SK-N-SH (cell line): ENCODE data around the gene DDX19B. TPM values are rescaled to one million over a fixed set of nuclear protein-coding genes. Genes with fewer than 3 reads are reported as not detected.
"Not testable (repeated sequence)": the region's sequence is repeated elsewhere in the genome, so short reads cannot be mapped to it uniquely, and the experiment has no call there.

Experiments used
- CTCF ChIA-PET: fragments of 300-600, 350-600 bp; formaldehyde crosslinking; extraction: SDS; loops from one replicate; lab custom pipeline; 2021; lab: Yijun Ruan, JAX
- POLR2A ChIA-PET: fragments of 350-600 bp; sonication (Branson Sonifier 250); formaldehyde crosslinking; extraction: SDS; loops from one replicate; lab custom pipeline; 2020; ENCODE audit warnings: antibody characterized with exemption, inconsistent platforms; lab: Yijun Ruan, JAX
- DNase-seq: peaks from one replicate; pipeline ENCODE4 v3.0.0; 2012
- H2AFZ ChIP-seq: fragments of 200-600 bp; sonication (generic); 2 replicates; pipeline ENCODE4 v1.8.1; 2016; ENCODE audit warnings: antibody characterized with exemption, mild to moderate bottlenecking, low read depth
- H3F3A ChIP-seq: fragments of 200-600 bp; sonication (generic); replicated peaks from 2 replicates; pipeline ENCODE3; 2016; ENCODE audit warnings: antibody characterized with exemption, mild to moderate bottlenecking; ENCODE audit not compliant: insufficient read depth
- H3K27ac ChIP-seq, 2 experiments: fragments of 200-500 bp in 1 of 2; fragments of 200-600 bp in 1 of 2; sonication (Bioruptor generic) in 1 of 2; sonication (generic), shearing (Covaris generic) in 1 of 2; 2 replicates each; pipeline versions ENCODE4 v1.5.1 to v1.6.1; 2014 to 2016; ENCODE audit warnings: low read depth in 2 of 2, inconsistent platforms in 1 of 2, low read length in 1 of 2, mild to moderate bottlenecking in 1 of 2, mixed read lengths in 1 of 2
- H3K27me3 ChIP-seq: fragments of 200-600 bp; sonication (generic), shearing (Covaris generic); 2 replicates; pipeline ENCODE4 v1.6.1; 2016; ENCODE audit warnings: mixed run types; ENCODE audit not compliant: insufficient read depth
- H3K36me3 ChIP-seq, 2 experiments: fragments of 200-500 bp in 1 of 2; fragments of 200-600 bp in 1 of 2; sonication (Bioruptor generic) in 1 of 2; sonication (generic) in 1 of 2; replicated peaks in 1 of 2; 2 replicates each; pipeline versions ENCODE3 to v1.5.1; 2014 to 2016; ENCODE audit warnings: low read length in 1 of 2, mild to moderate bottlenecking in 1 of 2; ENCODE audit not compliant: insufficient read depth in 2 of 2, control insufficient read depth in 1 of 2
- H3K4me1 ChIP-seq, 2 experiments: fragments of 200-500 bp in 1 of 2; fragments of 200-600 bp in 1 of 2; sonication (Bioruptor generic) in 1 of 2; sonication (generic), shearing (Covaris generic) in 1 of 2; 2 replicates each; pipeline versions ENCODE4 v1.5.1 to v1.6.1; 2014 to 2016; ENCODE audit warnings: low read depth in 1 of 2, low read length in 1 of 2, mixed run types in 1 of 2; ENCODE audit not compliant: insufficient read depth in 2 of 2, control insufficient read depth in 1 of 2
- H3K4me2 ChIP-seq: fragments of 200-600 bp; sonication (generic), shearing (Covaris generic); 2 replicates; pipeline ENCODE4 v1.6.1; 2017; ENCODE audit warnings: mixed run types
- H3K4me3 ChIP-seq, 2 experiments: fragments of 200-500 bp in 1 of 2; fragments of 200-600 bp in 1 of 2; sonication (Bioruptor generic) in 1 of 2; sonication (generic), shearing (Covaris generic) in 1 of 2; 2 replicates each; pipeline versions ENCODE4 v1.5.1 to v1.8.1; 2014 to 2016; ENCODE audit warnings: low read depth in 2 of 2, inconsistent platforms in 1 of 2, low read length in 1 of 2, mild to moderate bottlenecking in 1 of 2, mixed read lengths in 1 of 2, moderate library complexity in 1 of 2
- H3K79me2 ChIP-seq: fragments of 200-600 bp; sonication (generic); 2 replicates; pipeline ENCODE4 v1.8.1; 2017; ENCODE audit warnings: mild to moderate bottlenecking; ENCODE audit not compliant: insufficient read depth
- H3K9ac ChIP-seq: fragments of 200-600 bp; sonication (generic); 2 replicates; pipeline ENCODE4 v1.6.1; 2017; ENCODE audit warnings: mixed run types
- H3K9me2 ChIP-seq: fragments of 200-600 bp; sonication (generic); 2 replicates; pipeline ENCODE4 v1.6.1; 2017; ENCODE audit warnings: mixed run types
- H3K9me3 ChIP-seq: fragments of 200-600 bp; sonication (generic); 2 replicates; pipeline ENCODE4 v1.6.1; 2017; ENCODE audit warnings: mixed run types, mild to moderate bottlenecking, moderate library complexity
- H4K20me1 ChIP-seq: fragments of 200-600 bp; sonication (generic); 2 replicates; pipeline ENCODE4 v1.6.1; 2017; ENCODE audit warnings: mild to moderate bottlenecking, mixed run types; ENCODE audit not compliant: insufficient read depth
- CHD2 ChIP-seq: fragments of 150-350 bp; IDR thresholded peaks from 2 replicates; pipeline ENCODE4 v1.6.1; 2018; ENCODE audit warnings: low read length; ENCODE audit not compliant: partially characterized antibody
- ELF1 ChIP-seq: IDR thresholded peaks from 2 replicates; pipeline ENCODE4 v1.4.0; 2012
- GABPA ChIP-seq: IDR thresholded peaks from 2 replicates; pipeline ENCODE4 v1.4.0; 2012; ENCODE audit warnings: low read depth, mild to moderate bottlenecking
- GATA2 ChIP-seq: sonication (generic); formaldehyde crosslinking; IDR thresholded peaks from 2 replicates; pipeline ENCODE4 v1.5.0; 2020; ENCODE audit warnings: mild to moderate bottlenecking, missing genetic modification reagents
- MXI1 ChIP-seq: IDR thresholded peaks from 2 replicates; pipeline ENCODE4 v1.6.1; 2012; ENCODE audit warnings: mild to moderate bottlenecking, low read depth, low read length, improper control_type of control experiment
- NFIC ChIP-seq: IDR thresholded peaks from 2 replicates; pipeline ENCODE4 v1.4.0; 2012; ENCODE audit warnings: borderline replicate concordance
- POLR2AphosphoS5 ChIP-seq: IDR thresholded peaks from 2 replicates; pipeline ENCODE4 v1.6.1; 2012; ENCODE audit warnings: low read depth, low read length
- RCOR1 ChIP-seq: fragments of 150-350 bp; IDR thresholded peaks from 2 replicates; pipeline ENCODE4 v1.6.1; 2017; ENCODE audit warnings: antibody characterized with exemption, low read length
- SIN3A ChIP-seq: IDR thresholded peaks from 2 replicates; pipeline ENCODE4 v1.6.1; 2012; ENCODE audit warnings: low read depth, mild to moderate bottlenecking, low read length, moderate library complexity, borderline replicate concordance
- TAF1 ChIP-seq: IDR thresholded peaks from 2 replicates; pipeline ENCODE4 v1.6.1; 2012; ENCODE audit warnings: low read depth, mild to moderate bottlenecking, low read length, moderate library complexity, borderline replicate concordance
- WGBS: methylation state at CpG from one replicate; pipeline ENCODE4 v1.1.6; 2017; ENCODE audit warnings: low lambda C conversion rate; 5-methylcytosine and 5-hydroxymethylcytosine counted together
- polyA plus RNA-seq, 3 experiments: library from polyadenylated mRNA; depleted of rRNA; stranded (reverse); fragments of >200 nt; gene quantifications; 2 replicates each; pipeline ENCODE4 v1.2.3, GENCODE V29; 2012
- TF ChIP-seq, protein P1 (sequence below): IDR thresholded peaks from 2 replicates; pipeline ENCODE4 v1.4.0; 2012; ENCODE audit warnings: low read depth

DDX19B gene
- polyA plus RNA-seq (2012; rRNA removed), result 20.1 and 43.6 TPM in 2 replicates
- polyA plus RNA-seq (2012; cell fraction: cytosol; rRNA removed), result 33.2 and 41.3 TPM in 2 replicates
- polyA plus RNA-seq (2012; cell fraction: nucleus; rRNA removed), result 58.7 and 64.1 TPM in 2 replicates

DNA sequence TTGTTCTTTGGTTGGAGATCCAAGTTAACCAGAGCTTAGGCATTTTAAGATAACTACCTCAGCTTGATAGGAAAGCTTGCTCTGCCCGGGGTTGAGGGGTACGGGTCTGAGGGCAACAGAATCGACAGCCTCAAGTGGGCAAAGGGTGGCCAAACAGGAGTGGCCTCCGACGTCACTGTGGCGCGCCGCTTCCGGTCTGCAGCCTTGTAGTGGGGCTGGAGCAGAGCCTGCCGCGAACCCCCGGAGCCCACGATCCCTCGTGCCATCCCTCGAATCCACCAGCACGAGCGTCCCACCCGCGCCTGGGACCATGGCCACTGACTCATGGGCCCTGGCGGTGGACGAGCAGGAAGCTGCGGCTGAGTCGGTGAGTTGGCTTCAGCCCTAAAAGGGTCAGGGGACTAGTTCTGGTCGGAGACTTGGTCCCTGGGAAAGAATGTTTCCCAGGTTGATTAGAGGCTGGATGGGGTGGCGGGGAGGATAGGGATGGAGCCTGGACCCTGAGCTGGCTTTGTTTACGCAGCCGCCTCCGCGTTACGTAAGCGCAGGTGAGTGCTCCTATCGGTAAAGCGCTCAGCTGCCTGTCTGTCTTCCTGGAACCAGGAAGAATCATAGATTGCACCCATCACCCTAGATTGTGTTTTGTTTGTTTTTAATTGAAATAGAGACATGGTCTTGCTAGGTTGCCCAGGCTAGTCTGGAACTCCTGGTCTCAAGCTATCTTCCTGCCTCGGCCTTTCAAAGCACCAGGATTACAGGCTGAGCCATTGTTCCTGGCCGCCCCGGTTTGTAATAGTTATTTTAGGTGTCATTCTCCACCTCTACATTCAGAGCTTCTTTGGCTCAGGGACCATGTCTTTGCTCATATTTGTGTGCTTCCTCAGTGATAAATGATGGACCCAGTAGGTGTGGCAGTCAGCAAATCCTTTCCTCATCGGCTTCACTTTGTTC, at the start of gene DDX19B:
DDX19B (plus strand) TSS at position 199 of the 951 bp plus-strand sequence; CDS start at position 311, 112 bp downstream.
- Histone ChIP-seq H3K4me1 (peaks cover 4 to 5% of the 10 kb centered on the region in 2 experiments; a peak in 3 of 4 replicates), H2AFZ (peak within 1 kb of the TSS; percentile 99), H3K27me3 (no peaks in the 10 kb centered on the region), H3K36me3 (peaks cover 2 to 25% of the 10 kb centered on the region in 2 experiments), H3K4me3 (peak within 1 kb of the TSS; percentile 78 to 81), H3F3A (peaks cover 11% of the 10 kb centered on the region), H3K9ac (peak within 1 kb of the TSS; percentile 88), H3K9me3 (peaks cover 12% of the 10 kb centered on the region; the same call in 1 of the 2 replicates), H3K79me2 (peaks cover 59% of the 10 kb centered on the region), H3K27ac (peak within 1 kb of the TSS; percentile 86 to 90), H4K20me1 (no peaks in the 10 kb centered on the region), H3K4me2 (peak within 1 kb of the TSS; percentile 85), H3K9me2 (no peaks in the 10 kb centered on the region)
- TF ChIP-seq SIN3A, result peak; percentile 61; the same call in 1 of the 2 replicates
- TF ChIP-seq NFIC, result no peak
- TF ChIP-seq TAF1, result peak; percentile 77
- TF ChIP-seq POLR2AphosphoS5, result peak; percentile 85
- peak; percentile 81 for TF ChIP-seq MXI1
- 0 out of 2 replicates have a peak, but pooled peaks have one; percentile 9 for TF ChIP-seq RCOR1
- TF ChIP-seq ELF1, result peak; percentile 84
- TF ChIP-seq CHD2, result peak; percentile 72
- peak; percentile 71 for TF ChIP-seq GABPA
- TF ChIP-seq, protein P1, sequence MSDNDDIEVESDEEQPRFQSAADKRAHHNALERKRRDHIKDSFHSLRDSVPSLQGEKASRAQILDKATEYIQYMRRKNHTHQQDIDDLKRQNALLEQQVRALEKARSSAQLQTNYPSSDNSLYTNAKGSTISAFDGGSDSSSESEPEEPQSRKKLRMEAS, result peak; percentile 92
- no peak for TF ChIP-seq GATA2 (CRISPR knock-in tag)
- WGBS, result 2% methylated on average over 28 of the region's 37 CpGs
- POLR2A ChIA-PET, result interaction anchor here (0.7 to 3.3 kb wide), 4 partner anchors 8 to 48 kb away, joined by 3 to 31 read pairs (median 5); partner anchors contain the start of genes AARS1 and DDX19A
- CTCF ChIA-PET, result interaction anchor here (1.4 to 1.9 kb wide), 3 partner anchors 9 to 355 kb away, joined by 3 to 8 read pairs (median 4); no protein-coding TSS in a partner anchor
- peak; percentile 90 for DNase-seq

DNA sequence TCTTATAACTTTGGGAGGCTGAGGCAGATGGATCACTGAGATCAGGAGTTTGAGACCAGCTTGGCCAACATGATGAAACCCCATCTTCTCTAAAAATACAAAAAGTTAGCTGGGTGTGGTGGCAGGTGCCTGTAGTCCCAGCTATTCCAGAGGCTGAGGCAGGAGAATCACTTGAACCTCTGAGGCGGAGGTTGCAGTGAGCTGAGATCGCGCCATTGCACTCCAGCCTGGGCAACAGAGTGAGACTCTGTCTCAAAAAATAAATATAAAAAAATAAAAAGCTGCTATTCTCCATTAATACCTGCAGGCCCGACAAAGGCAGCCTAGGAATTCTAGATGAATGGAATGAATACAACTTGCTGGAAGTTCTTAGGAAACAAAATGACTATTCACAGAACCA, 49.3 kb upstream of the DDX19B start:
- Histone ChIP-seq H4K20me1 (peaks cover 29% of the 10 kb centered on the region), H3F3A (peaks cover 27% of the 10 kb centered on the region), H3K36me3 (peaks cover 27 to 44% of the 10 kb centered on the region in 2 experiments), H3K4me2 (peak overlapping the region; percentile 94), H3K79me2 (peaks cover 52% of the 10 kb centered on the region), H3K9ac (peak overlapping the region; percentile 25; the same call in 1 of the 2 replicates)
- H3K4me1 ChIP-seq, H3K9me2 ChIP-seq, H3K9me3 ChIP-seq, H2AFZ ChIP-seq, POLR2A ChIA-PET, H3K4me3 ChIP-seq, H3K27me3 ChIP-seq, H3K27ac ChIP-seq, DNase-seq: not testable (repeated sequence)
- CTCF ChIA-PET, result interaction anchor here (10.1 kb wide), 1 partner anchor 18 kb away, joined by 76 read pairs; no protein-coding TSS in a partner anchor
- WGBS, result 80% methylated on average over 4 of the region's 4 CpGs
